GM12872 (cell line): ENCODE results near the gene ZIC2.

Experiments used
- TF ChIP-seq, protein P1 (sequence below): IDR thresholded peaks from 3 replicates; pipeline ENCODE4 v1.5.1; 2011; ENCODE audit warnings: low read depth, mild to moderate bottlenecking, low read length, moderate library complexity; ENCODE audit not compliant: insufficient read depth

Gene ZIC2

GRCh38 chr13:99981735-99982035 lies at the start of gene ZIC2:
Gene ZIC2, plus strand, starts transcription at chr13:99981784. Its CDS starts 281 bp downstream, at chr13:99982065.
- TF ChIP-seq, protein P1, sequence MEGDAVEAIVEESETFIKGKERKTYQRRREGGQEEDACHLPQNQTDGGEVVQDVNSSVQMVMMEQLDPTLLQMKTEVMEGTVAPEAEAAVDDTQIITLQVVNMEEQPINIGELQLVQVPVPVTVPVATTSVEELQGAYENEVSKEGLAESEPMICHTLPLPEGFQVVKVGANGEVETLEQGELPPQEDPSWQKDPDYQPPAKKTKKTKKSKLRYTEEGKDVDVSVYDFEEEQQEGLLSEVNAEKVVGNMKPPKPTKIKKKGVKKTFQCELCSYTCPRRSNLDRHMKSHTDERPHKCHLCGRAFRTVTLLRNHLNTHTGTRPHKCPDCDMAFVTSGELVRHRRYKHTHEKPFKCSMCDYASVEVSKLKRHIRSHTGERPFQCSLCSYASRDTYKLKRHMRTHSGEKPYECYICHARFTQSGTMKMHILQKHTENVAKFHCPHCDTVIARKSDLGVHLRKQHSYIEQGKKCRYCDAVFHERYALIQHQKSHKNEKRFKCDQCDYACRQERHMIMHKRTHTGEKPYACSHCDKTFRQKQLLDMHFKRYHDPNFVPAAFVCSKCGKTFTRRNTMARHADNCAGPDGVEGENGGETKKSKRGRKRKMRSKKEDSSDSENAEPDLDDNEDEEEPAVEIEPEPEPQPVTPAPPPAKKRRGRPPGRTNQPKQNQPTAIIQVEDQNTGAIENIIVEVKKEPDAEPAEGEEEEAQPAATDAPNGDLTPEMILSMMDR: no peak

DNA sequence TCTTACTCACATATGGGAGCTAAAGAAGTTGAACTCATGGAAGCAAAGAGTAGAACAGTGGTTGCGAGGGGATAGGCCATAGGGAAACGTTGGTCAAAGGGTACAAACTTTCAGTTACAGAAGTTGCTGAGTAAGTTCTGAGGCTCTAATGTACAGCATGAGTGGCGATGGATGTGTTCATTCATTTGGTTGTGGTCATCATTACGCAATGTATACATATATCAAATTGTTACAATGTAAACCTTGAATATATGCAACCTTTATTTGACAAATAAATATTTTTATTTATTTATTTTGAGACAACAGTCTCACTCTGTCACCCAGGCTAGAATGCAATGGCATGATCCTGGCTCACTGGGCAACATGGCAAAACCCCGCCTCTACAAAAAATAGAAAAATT lies 48.7 kb upstream of the ZIC2 start:
- TF ChIP-seq, protein P1: no peak

GRCh38 chr13:99935772-99936171 lies 45.8 kb upstream of the ZIC2 start:
- TF ChIP-seq, protein P1: no peak

GRCh38 chr13:99938635-99939034 lies 42.9 kb upstream of the ZIC2 start:
- TF ChIP-seq, protein P1: no peak

DNA sequence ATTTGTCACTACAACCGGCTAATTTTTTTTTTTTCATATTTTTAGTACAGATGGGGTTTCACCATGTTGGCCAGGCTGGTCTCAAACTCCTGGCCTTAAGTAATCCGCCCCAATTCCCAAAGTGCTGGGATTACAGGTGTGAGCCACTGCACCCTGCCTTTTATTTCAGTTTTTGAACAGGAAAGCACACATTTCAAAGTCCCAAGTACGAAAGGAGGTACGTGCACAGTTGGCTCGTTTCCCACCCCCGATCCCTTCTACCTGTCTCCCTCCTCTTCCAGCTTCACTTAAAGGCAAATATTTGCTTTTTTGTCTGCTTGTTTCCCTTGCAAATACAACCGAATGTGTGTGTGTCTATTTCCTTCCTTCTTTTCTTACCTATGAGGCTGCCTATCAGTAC lies 40.5 kb upstream of the ZIC2 start:
- TF ChIP-seq, protein P1: no peak

DNA sequence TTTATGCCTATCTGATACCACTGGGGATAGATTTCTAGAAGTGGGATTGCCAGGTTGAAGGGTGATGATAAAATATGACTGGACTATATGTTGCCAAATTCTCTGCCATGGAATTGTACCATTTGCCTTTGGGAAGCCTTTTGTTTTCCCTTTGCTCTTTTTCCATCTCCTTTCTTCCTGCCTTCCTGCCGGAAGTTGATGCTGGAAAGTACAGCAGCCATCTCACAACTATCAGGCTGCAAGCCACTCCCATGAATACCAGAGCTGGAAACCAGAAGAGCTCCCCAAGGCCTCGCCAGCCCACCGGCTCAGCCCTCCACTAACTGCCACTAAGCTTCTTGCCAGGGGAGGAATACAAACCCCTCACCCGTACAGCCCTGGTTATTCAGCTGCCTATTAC lies 39.7 kb upstream of the ZIC2 start:
- TF ChIP-seq, protein P1: no peak

DNA sequence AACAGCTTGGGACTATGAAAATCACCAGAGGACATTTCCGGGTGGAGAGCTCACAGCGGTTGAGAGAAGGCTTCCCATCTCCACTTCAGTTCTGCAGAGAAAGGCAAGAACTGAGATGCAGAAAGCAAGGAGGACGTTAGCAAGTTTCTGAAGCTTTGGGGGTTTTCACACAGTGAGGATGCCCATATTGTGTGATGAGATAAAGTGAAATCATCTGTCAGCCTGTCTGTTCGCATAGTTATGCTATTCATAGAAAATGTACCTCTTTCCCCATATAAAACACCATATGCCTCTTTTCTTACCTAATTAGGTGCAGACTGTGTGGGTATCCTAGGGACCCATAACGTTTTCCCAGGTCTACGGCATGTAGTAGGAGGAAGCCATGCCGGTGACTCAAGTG lies 37.5 kb upstream of the ZIC2 start:
- TF ChIP-seq, protein P1: no peak

GRCh38 chr13:99944606-99945005 lies 37.0 kb upstream of the ZIC2 start:
- TF ChIP-seq, protein P1: no peak
